Breast epithelium (tissue), 3 donors: Measurements from ENCODE around the gene FLNB.

Source experiments
- POLR2AphosphoS5 ChIP-seq, 3 donors: sonication (generic); formaldehyde crosslinking; IDR thresholded peaks; one replicate each; pipeline ENCODE4 v1.6.1; 2017; ENCODE audit warnings: antibody characterized with exemption in 3 of 3
- TF ChIP-seq, protein P1 (sequence below), 3 donors: fragments of 450-650 bp; IDR thresholded peaks; one replicate each; pipeline ENCODE4 v1.5.1; 2016 to 2017; ENCODE audit warnings: antibody characterized with exemption in 3 of 3, mild to moderate bottlenecking in 3 of 3, moderate library complexity in 3 of 3

- TF ChIP-seq, protein P1, sequence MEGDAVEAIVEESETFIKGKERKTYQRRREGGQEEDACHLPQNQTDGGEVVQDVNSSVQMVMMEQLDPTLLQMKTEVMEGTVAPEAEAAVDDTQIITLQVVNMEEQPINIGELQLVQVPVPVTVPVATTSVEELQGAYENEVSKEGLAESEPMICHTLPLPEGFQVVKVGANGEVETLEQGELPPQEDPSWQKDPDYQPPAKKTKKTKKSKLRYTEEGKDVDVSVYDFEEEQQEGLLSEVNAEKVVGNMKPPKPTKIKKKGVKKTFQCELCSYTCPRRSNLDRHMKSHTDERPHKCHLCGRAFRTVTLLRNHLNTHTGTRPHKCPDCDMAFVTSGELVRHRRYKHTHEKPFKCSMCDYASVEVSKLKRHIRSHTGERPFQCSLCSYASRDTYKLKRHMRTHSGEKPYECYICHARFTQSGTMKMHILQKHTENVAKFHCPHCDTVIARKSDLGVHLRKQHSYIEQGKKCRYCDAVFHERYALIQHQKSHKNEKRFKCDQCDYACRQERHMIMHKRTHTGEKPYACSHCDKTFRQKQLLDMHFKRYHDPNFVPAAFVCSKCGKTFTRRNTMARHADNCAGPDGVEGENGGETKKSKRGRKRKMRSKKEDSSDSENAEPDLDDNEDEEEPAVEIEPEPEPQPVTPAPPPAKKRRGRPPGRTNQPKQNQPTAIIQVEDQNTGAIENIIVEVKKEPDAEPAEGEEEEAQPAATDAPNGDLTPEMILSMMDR (IDR thresholded peaks at IDR 0.05) = no peak
- no peak for TF ChIP-seq POLR2AphosphoS5 (IDR thresholded peaks at IDR 0.05)
These were observed 168.7 kb downstream of the FLNB start for GRCh38 chr3:58176827-58177489.
